Measurements from ENCODE around the gene SIVA1. TPM values are rescaled to one million over a fixed set of nuclear protein-coding genes. Genes with fewer than 3 reads are reported as not detected.
A peak's percentile ranks its signal among the peaks of the same experiment; 100 is the strongest.

The SIVA1 gene
- total RNA-seq, 1 experiment from 2014 or later = 128 TPM

GRCh38 chr14:104717646-104718045 lies 35.3 kb upstream of the SIVA1 start:
- DNase-seq (ENCODE audit: low spot score) (no peak), ATAC-seq (no peak)
- no peaks in the 10 kb centered on the region for H3K9me3 Mint-ChIP-seq
- ChIA-PET POLR2A (no interaction called here), CTCF (no interaction called here)
- H3K36me3 Mint-ChIP-seq = peaks cover 2% of the 10 kb centered on the region; the same call in 1 of the 2 replicates
- H3K4me3 Mint-ChIP-seq = no peak overlapping the region
- H3K27me3 Mint-ChIP-seq (ENCODE audit: low read depth) = no peaks in the 10 kb centered on the region
- H3K27ac Mint-ChIP-seq = 0 out of 2 replicates have a peak overlapping the region, but pooled peaks have one; percentile 50
- no peak for TF ChIP-seq ZNF671 (CRISPR knock-in tag; IDR thresholded peaks at IDR 0.05)
- no peak for TF ChIP-seq CBFB (CRISPR knock-in tag; IDR thresholded peaks at IDR 0.05; ENCODE audit: low read depth)
- no peak for TF ChIP-seq TP53 (CRISPR knock-in tag; IDR thresholded peaks at IDR 0.05)
- TF ChIP-seq JUN (CRISPR knock-in tag; IDR thresholded peaks at IDR 0.05) = no peak
- TF ChIP-seq GABPB1 (CRISPR knock-in tag; IDR thresholded peaks at IDR 0.05) = no peak
- no peak for TF ChIP-seq CREM (CRISPR knock-in tag; IDR thresholded peaks at IDR 0.05)
- no peak for TF ChIP-seq ZNF396 (CRISPR knock-in tag; IDR thresholded peaks at IDR 0.05; ENCODE audit: borderline replicate concordance)
- no peak for TF ChIP-seq MAX (CRISPR knock-in tag; IDR thresholded peaks at IDR 0.05)
- TF ChIP-seq OVOL2 (CRISPR knock-in tag; IDR thresholded peaks at IDR 0.05; ENCODE audit: borderline replicate concordance) = no peak
- no peak for TF ChIP-seq NR1H2 (CRISPR knock-in tag; IDR thresholded peaks at IDR 0.05)
- TF ChIP-seq MXD4 (CRISPR knock-in tag; IDR thresholded peaks at IDR 0.05; ENCODE audit: borderline replicate concordance) = no peak
- TF ChIP-seq ETV6 (CRISPR knock-in tag; IDR thresholded peaks at IDR 0.05) = no peak
- TF ChIP-seq RELA (CRISPR knock-in tag; IDR thresholded peaks at IDR 0.05; ENCODE audit: borderline replicate concordance) = no peak
- no peak for TF ChIP-seq USF1 (CRISPR knock-in tag; IDR thresholded peaks at IDR 0.05)
- no peak for TF ChIP-seq ERG (CRISPR knock-in tag; IDR thresholded peaks at IDR 0.05)
- TF ChIP-seq ZNF532 (CRISPR knock-in tag; IDR thresholded peaks at IDR 0.05; ENCODE audit: borderline replicate concordance) = no peak
- no peaks in the 10 kb centered on the region for H3K4me1 Mint-ChIP-seq

GRCh38 chr14:104718147-104718546 lies 34.8 kb upstream of the SIVA1 start:
- ATAC-seq (no peak), DNase-seq (ENCODE audit: low spot score) (no peak)
- no peaks in the 10 kb centered on the region for H3K4me1 Mint-ChIP-seq
- H3K4me3 Mint-ChIP-seq = no peak overlapping the region
- H3K27me3 Mint-ChIP-seq (ENCODE audit: low read depth) = no peaks in the 10 kb centered on the region
- peaks cover 2% of the 10 kb centered on the region; the same call in 1 of the 2 replicates for H3K36me3 Mint-ChIP-seq
- H3K9me3 Mint-ChIP-seq = no peaks in the 10 kb centered on the region
- ChIA-PET POLR2A (no interaction called here), CTCF (no interaction called here)
- H3K27ac Mint-ChIP-seq = 0 out of 2 replicates have a peak overlapping the region, but pooled peaks have one; percentile 50
- no peak for TF ChIP-seq AR (CRISPR knock-in tag; IDR thresholded peaks at IDR 0.05)
- TF ChIP-seq SMAD4 (CRISPR knock-in tag; IDR thresholded peaks at IDR 0.05) = no peak
- TF ChIP-seq ZBTB21 (CRISPR knock-in tag; IDR thresholded peaks at IDR 0.05; ENCODE audit: borderline replicate concordance) = no peak
- TF ChIP-seq ZBTB43 (CRISPR knock-in tag; IDR thresholded peaks at IDR 0.05) = no peak
- TF ChIP-seq MYBL2 (CRISPR knock-in tag; IDR thresholded peaks at IDR 0.05) = no peak
- no peak for TF ChIP-seq ZNF263 (CRISPR knock-in tag; IDR thresholded peaks at IDR 0.05; ENCODE audit: low read depth)
- no peak for TF ChIP-seq ZNF281 (CRISPR knock-in tag; IDR thresholded peaks at IDR 0.05)
- TF ChIP-seq TEAD1 (CRISPR knock-in tag; IDR thresholded peaks at IDR 0.05) = no peak
